SK-N-SH (cell line): Measurements from ENCODE around the gene RPS17. TPM values are rescaled to one million over a fixed set of nuclear protein-coding genes. Genes with fewer than 3 reads are reported as not detected.

ENCODE experiments used
- CTCF ChIA-PET: fragments of 300-600, 350-600 bp; formaldehyde crosslinking; extraction: SDS; loops from one replicate; lab custom pipeline; 2021; lab: Yijun Ruan, JAX
- POLR2A ChIA-PET: fragments of 350-600 bp; sonication (Branson Sonifier 250); formaldehyde crosslinking; extraction: SDS; loops from one replicate; lab custom pipeline; 2020; ENCODE audit warnings: antibody characterized with exemption, inconsistent platforms; lab: Yijun Ruan, JAX
- DNase-seq: peaks from one replicate; pipeline ENCODE4 v3.0.0; 2012
- H2AFZ ChIP-seq: fragments of 200-600 bp; sonication (generic); 2 replicates; pipeline ENCODE4 v1.8.1; 2016; ENCODE audit warnings: antibody characterized with exemption, mild to moderate bottlenecking, low read depth
- H3F3A ChIP-seq: fragments of 200-600 bp; sonication (generic); replicated peaks from 2 replicates; pipeline ENCODE3; 2016; ENCODE audit warnings: antibody characterized with exemption, mild to moderate bottlenecking; ENCODE audit not compliant: insufficient read depth
- H3K27ac ChIP-seq, 2 experiments: fragments of 200-500 bp in 1 of 2; fragments of 200-600 bp in 1 of 2; sonication (Bioruptor generic) in 1 of 2; sonication (generic), shearing (Covaris generic) in 1 of 2; 2 replicates each; pipeline versions ENCODE4 v1.5.1 to v1.6.1; 2014 to 2016; ENCODE audit warnings: low read depth in 2 of 2, inconsistent platforms in 1 of 2, low read length in 1 of 2, mild to moderate bottlenecking in 1 of 2, mixed read lengths in 1 of 2
- H3K27me3 ChIP-seq: fragments of 200-600 bp; sonication (generic), shearing (Covaris generic); 2 replicates; pipeline ENCODE4 v1.6.1; 2016; ENCODE audit warnings: mixed run types; ENCODE audit not compliant: insufficient read depth
- H3K36me3 ChIP-seq, 2 experiments: fragments of 200-500 bp in 1 of 2; fragments of 200-600 bp in 1 of 2; sonication (Bioruptor generic) in 1 of 2; sonication (generic) in 1 of 2; replicated peaks in 1 of 2; 2 replicates each; pipeline versions ENCODE3 to v1.5.1; 2014 to 2016; ENCODE audit warnings: low read length in 1 of 2, mild to moderate bottlenecking in 1 of 2; ENCODE audit not compliant: insufficient read depth in 2 of 2, control insufficient read depth in 1 of 2
- H3K4me1 ChIP-seq, 2 experiments: fragments of 200-500 bp in 1 of 2; fragments of 200-600 bp in 1 of 2; sonication (Bioruptor generic) in 1 of 2; sonication (generic), shearing (Covaris generic) in 1 of 2; 2 replicates each; pipeline versions ENCODE4 v1.5.1 to v1.6.1; 2014 to 2016; ENCODE audit warnings: low read depth in 1 of 2, low read length in 1 of 2, mixed run types in 1 of 2; ENCODE audit not compliant: insufficient read depth in 2 of 2, control insufficient read depth in 1 of 2
- H3K4me2 ChIP-seq: fragments of 200-600 bp; sonication (generic), shearing (Covaris generic); 2 replicates; pipeline ENCODE4 v1.6.1; 2017; ENCODE audit warnings: mixed run types
- H3K4me3 ChIP-seq, 2 experiments: fragments of 200-500 bp in 1 of 2; fragments of 200-600 bp in 1 of 2; sonication (Bioruptor generic) in 1 of 2; sonication (generic), shearing (Covaris generic) in 1 of 2; 2 replicates each; pipeline versions ENCODE4 v1.5.1 to v1.8.1; 2014 to 2016; ENCODE audit warnings: low read depth in 2 of 2, inconsistent platforms in 1 of 2, low read length in 1 of 2, mild to moderate bottlenecking in 1 of 2, mixed read lengths in 1 of 2, moderate library complexity in 1 of 2
- H3K79me2 ChIP-seq: fragments of 200-600 bp; sonication (generic); 2 replicates; pipeline ENCODE4 v1.8.1; 2017; ENCODE audit warnings: mild to moderate bottlenecking; ENCODE audit not compliant: insufficient read depth
- H3K9ac ChIP-seq: fragments of 200-600 bp; sonication (generic); 2 replicates; pipeline ENCODE4 v1.6.1; 2017; ENCODE audit warnings: mixed run types
- H3K9me2 ChIP-seq: fragments of 200-600 bp; sonication (generic); 2 replicates; pipeline ENCODE4 v1.6.1; 2017; ENCODE audit warnings: mixed run types
- H3K9me3 ChIP-seq: fragments of 200-600 bp; sonication (generic); 2 replicates; pipeline ENCODE4 v1.6.1; 2017; ENCODE audit warnings: mixed run types, mild to moderate bottlenecking, moderate library complexity
- H4K20me1 ChIP-seq: fragments of 200-600 bp; sonication (generic); 2 replicates; pipeline ENCODE4 v1.6.1; 2017; ENCODE audit warnings: mild to moderate bottlenecking, mixed run types; ENCODE audit not compliant: insufficient read depth
- CHD2 ChIP-seq: fragments of 150-350 bp; IDR thresholded peaks from 2 replicates; pipeline ENCODE4 v1.6.1; 2018; ENCODE audit warnings: low read length; ENCODE audit not compliant: partially characterized antibody
- ELF1 ChIP-seq: IDR thresholded peaks from 2 replicates; pipeline ENCODE4 v1.4.0; 2012
- FOSL2 ChIP-seq: IDR thresholded peaks from 2 replicates; pipeline ENCODE4 v1.4.0; 2012; ENCODE audit warnings: low read depth, mild to moderate bottlenecking, moderate library complexity, borderline replicate concordance
- FOXM1 ChIP-seq: IDR thresholded peaks from 2 replicates; pipeline ENCODE4 v1.4.0; 2012; ENCODE audit warnings: low read depth, mild to moderate bottlenecking
- GABPA ChIP-seq: IDR thresholded peaks from 2 replicates; pipeline ENCODE4 v1.4.0; 2012; ENCODE audit warnings: low read depth, mild to moderate bottlenecking
- IRF3 ChIP-seq: fragments of 150-350 bp; IDR thresholded peaks from 2 replicates; pipeline ENCODE4 v1.6.1; 2016; ENCODE audit warnings: mild to moderate bottlenecking, low read depth, low read length
- JUND ChIP-seq: IDR thresholded peaks from 2 replicates; pipeline ENCODE4 v1.4.0; 2012
- MAX ChIP-seq: IDR thresholded peaks from 2 replicates; pipeline ENCODE4 v1.4.0; 2012; ENCODE audit warnings: low read depth
- MEF2A ChIP-seq: IDR thresholded peaks from 2 replicates; pipeline ENCODE4 v1.4.0; 2012; ENCODE audit warnings: low read depth, borderline replicate concordance
- MXI1 ChIP-seq: IDR thresholded peaks from 2 replicates; pipeline ENCODE4 v1.6.1; 2012; ENCODE audit warnings: mild to moderate bottlenecking, low read depth, low read length, improper control_type of control experiment
- NFIC ChIP-seq: IDR thresholded peaks from 2 replicates; pipeline ENCODE4 v1.4.0; 2012; ENCODE audit warnings: borderline replicate concordance
- NRF1 ChIP-seq: IDR thresholded peaks from 2 replicates; pipeline ENCODE4 v1.6.1; 2012; ENCODE audit warnings: low read depth, mild to moderate bottlenecking, low read length
- POLR2AphosphoS5 ChIP-seq: IDR thresholded peaks from 2 replicates; pipeline ENCODE4 v1.6.1; 2012; ENCODE audit warnings: low read depth, low read length
- RAD21 ChIP-seq: IDR thresholded peaks from 2 replicates; pipeline ENCODE4 v1.6.1; 2012; ENCODE audit warnings: mild to moderate bottlenecking, low read length
- RCOR1 ChIP-seq: fragments of 150-350 bp; IDR thresholded peaks from 2 replicates; pipeline ENCODE4 v1.6.1; 2017; ENCODE audit warnings: antibody characterized with exemption, low read length
- REST ChIP-seq: IDR thresholded peaks from 2 replicates; pipeline ENCODE4 v1.6.1; 2012; ENCODE audit warnings: mild to moderate bottlenecking, low read depth, low read length, moderate library complexity
- RFX5 ChIP-seq: IDR thresholded peaks from 2 replicates; pipeline ENCODE4 v1.6.1; 2012; ENCODE audit warnings: mild to moderate bottlenecking, improper control_type of control experiment, low read length
- RXRA ChIP-seq: IDR thresholded peaks from 2 replicates; pipeline ENCODE4 v1.4.0; 2012; ENCODE audit warnings: low read depth, mild to moderate bottlenecking, borderline replicate concordance
- SIN3A ChIP-seq: IDR thresholded peaks from 2 replicates; pipeline ENCODE4 v1.6.1; 2012; ENCODE audit warnings: low read depth, mild to moderate bottlenecking, low read length, moderate library complexity, borderline replicate concordance
- SMC3 ChIP-seq: IDR thresholded peaks from 2 replicates; pipeline ENCODE4 v1.6.1; 2012; ENCODE audit warnings: low read depth, low read length, improper control_type of control experiment
- TAF1 ChIP-seq: IDR thresholded peaks from 2 replicates; pipeline ENCODE4 v1.6.1; 2012; ENCODE audit warnings: low read depth, mild to moderate bottlenecking, low read length, moderate library complexity, borderline replicate concordance
- TCF12 ChIP-seq: IDR thresholded peaks from 2 replicates; pipeline ENCODE4 v1.4.0; 2012
- USF1 ChIP-seq: IDR thresholded peaks from 2 replicates; pipeline ENCODE4 v1.4.0; 2012; ENCODE audit warnings: low read depth, borderline replicate concordance
- USF2 ChIP-seq: fragments of 150-350 bp; IDR thresholded peaks from 2 replicates; pipeline ENCODE4 v1.6.1; 2017; ENCODE audit warnings: antibody characterized with exemption, low read length, low read depth, borderline replicate concordance
- YY1 ChIP-seq: IDR thresholded peaks from 2 replicates; pipeline ENCODE4 v1.4.0; 2012; ENCODE audit warnings: low read depth, mild to moderate bottlenecking
- WGBS: methylation state at CpG from one replicate; pipeline ENCODE4 v1.1.6; 2017; ENCODE audit warnings: low lambda C conversion rate; 5-methylcytosine and 5-hydroxymethylcytosine counted together
- polyA plus RNA-seq, 3 experiments: library from polyadenylated mRNA; depleted of rRNA; stranded (reverse); fragments of >200 nt; gene quantifications; 2 replicates each; pipeline ENCODE4 v1.2.3, GENCODE V29; 2012

Gene RPS17
- polyA plus RNA-seq, 1 of the 3 experiments (the other 2 are of a cell fraction) = 9,168 TPM

GRCh38 chr15:82544431-82544830 lies 4.2 kb upstream of the RPS17 start:
- Histone ChIP-seq H3K27ac (no peak overlapping the region), H3K4me2 (no peak overlapping the region), H2AFZ (no peak overlapping the region)
- 88% methylated on average over 6 of the region's 9 CpGs for WGBS
- no peak for TF ChIP-seq FOSL2
- no peak for TF ChIP-seq RAD21
- TF ChIP-seq USF2 = no peak
- TF ChIP-seq TCF12 = no peak
- no peak for TF ChIP-seq MXI1
- no peak for TF ChIP-seq CHD2
- TF ChIP-seq GABPA = no peak
- no peak for TF ChIP-seq JUND
- TF ChIP-seq NRF1 = no peak
- TF ChIP-seq FOXM1 = no peak
- TF ChIP-seq SIN3A = no peak
- no peak for TF ChIP-seq ELF1
- TF ChIP-seq REST = no peak
- no peak for TF ChIP-seq RFX5
- TF ChIP-seq SMC3 = no peak
- TF ChIP-seq MEF2A = no peak
- TF ChIP-seq, all 33 proteins: peak for 0
- H3F3A ChIP-seq = peaks cover 9% of the 10 kb centered on the region
- H3K9ac ChIP-seq = no peak overlapping the region
- ChIA-PET POLR2A (no interaction called here), CTCF (interaction anchor here (2.2 kb wide), 1 partner anchor 13 kb away, joined by 7 read pairs; no protein-coding TSS in a partner anchor)
- H3K9me3 ChIP-seq = no peaks in the 10 kb centered on the region
- no peaks in the 10 kb centered on the region for H3K9me2 ChIP-seq
- DNase-seq = no peak
- peaks cover 13% of the 10 kb centered on the region for H3K79me2 ChIP-seq
- H3K36me3 ChIP-seq = peaks cover 0 to 5% of the 10 kb centered on the region in 2 experiments
- peaks cover 0 to 3% of the 10 kb centered on the region in 2 experiments; a peak in 1 of 4 replicates for H3K4me1 ChIP-seq
- peaks cover 3% of the 10 kb centered on the region for H4K20me1 ChIP-seq
- H3K27me3 ChIP-seq = no peaks in the 10 kb centered on the region
- no peak overlapping the region for H3K4me3 ChIP-seq

- ChIA-PET POLR2A (interaction anchor here (1.2 kb wide), 1 partner anchor 207 kb away, joined by 5 read pairs; no protein-coding TSS in a partner anchor), CTCF (interaction anchor here (0.9 to 2.2 kb wide), 5 partner anchors 10 to 469 kb away, joined by 3 to 7 read pairs (median 3); no protein-coding TSS in a partner anchor)
- Histone ChIP-seq H3K4me2 (no peak overlapping the region), H3K36me3 (peaks cover 7 to 16% of the 10 kb centered on the region in 2 experiments), H3K27ac (no peak overlapping the region), H3K9me3 (no peaks in the 10 kb centered on the region), H2AFZ (no peak overlapping the region), H4K20me1 (peaks cover 16% of the 10 kb centered on the region), H3K27me3 (no peaks in the 10 kb centered on the region), H3K4me1 (peaks cover 8 to 10% of the 10 kb centered on the region in 2 experiments), H3K79me2 (peaks cover 25% of the 10 kb centered on the region), H3K9ac (no peak overlapping the region), H3K9me2 (no peaks in the 10 kb centered on the region), H3F3A (peaks cover 16% of the 10 kb centered on the region), H3K4me3 (no peak overlapping the region)
- 68% methylated on average over 1 of the region's 2 CpGs for WGBS
- no peak for DNase-seq
- TF ChIP-seq IRF3 = no peak
- TF ChIP-seq RCOR1 = no peak
- TF ChIP-seq YY1 = no peak
- TF ChIP-seq CHD2 = no peak
- TF ChIP-seq TCF12 = no peak
- no peak for TF ChIP-seq USF1
- no peak for TF ChIP-seq POLR2AphosphoS5
- no peak for TF ChIP-seq MEF2A
- no peak for TF ChIP-seq TAF1
- TF ChIP-seq RAD21 = no peak
- TF ChIP-seq MAX = no peak
- TF ChIP-seq NFIC = no peak
- TF ChIP-seq RXRA = no peak
These were observed 2.9 kb upstream of the RPS17 start for GRCh38 chr15:82543160-82543559.
